ENCODE measurements around the gene FARP1. TPM values are rescaled to one million over a fixed set of nuclear protein-coding genes. Genes with fewer than 3 reads are reported as not detected.

FARP1 gene
- polyA plus RNA-seq, 2 donors = 2.2 to 2.3 TPM

- Histone ChIP-seq H3K27ac (ENCODE audit: low read depth in 2 of 2, low read length in 1 of 2) (peak overlapping the region in 1 of 2 donors; percentile 38), H3K36me3 (ENCODE audit: control insufficient read depth in 2 of 2, insufficient read depth in 2 of 2, low read length in 1 of 2) (peaks cover 18 to 43% of the 10 kb centered on the region in 2 donors), H3K4me3 (ENCODE audit: low read depth in 1 of 2, low read length in 2 of 2) (no peak overlapping the region), H3K9me3 (ENCODE audit: control insufficient read depth in 2 of 2, insufficient read depth in 1 of 2, low read depth in 1 of 2, low read length in 1 of 2) (no peaks in the 10 kb centered on the region), H3K4me1 (ENCODE audit: control insufficient read depth in 2 of 2, insufficient read depth in 2 of 2, low read length in 1 of 2) (peaks cover 2 to 4% of the 10 kb centered on the region in 2 donors), H3K27me3 (ENCODE audit: control insufficient read depth in 1 of 2, insufficient read depth in 2 of 2, low read length in 2 of 2) (no peaks in the 10 kb centered on the region)
- WGBS, 2 donors = 79 to 87% methylated on average over 6 of the region's 6 CpGs
Observed at GRCh38 chr13:98456413-98456845, 313.5 kb downstream of the FARP1 start.

DNA sequence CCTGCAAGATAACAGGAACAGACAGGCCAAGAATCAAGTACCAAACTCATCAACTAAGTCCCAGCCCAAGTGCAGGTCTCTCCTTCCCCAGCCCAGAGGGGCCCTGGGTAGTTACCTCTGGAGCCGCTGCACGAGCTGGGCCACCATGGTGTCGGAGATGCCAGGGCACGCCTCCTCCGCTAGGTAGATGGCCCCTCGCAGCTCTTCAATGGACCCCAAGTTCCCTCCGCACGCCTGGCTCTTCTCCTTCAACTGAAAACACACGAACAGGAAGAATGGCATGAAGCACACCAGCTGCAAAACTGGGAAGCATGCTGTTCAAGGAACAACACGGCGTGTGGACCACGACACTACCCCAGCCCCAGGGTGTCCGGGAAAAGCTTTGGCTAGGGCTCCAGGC, 314.2 kb downstream of the FARP1 start:
- H3K36me3 ChIP-seq (ENCODE audit: control insufficient read depth in 2 of 2, insufficient read depth in 2 of 2, low read length in 1 of 2) = peaks cover 18 to 44% of the 10 kb centered on the region in 2 donors
- H3K27ac ChIP-seq (ENCODE audit: low read depth in 2 of 2, low read length in 1 of 2) = no peak overlapping the region
- H3K27me3 ChIP-seq (ENCODE audit: control insufficient read depth in 1 of 2, insufficient read depth in 2 of 2, low read length in 2 of 2) = no peaks in the 10 kb centered on the region
- peaks cover 2 to 4% of the 10 kb centered on the region in 2 donors for H3K4me1 ChIP-seq (ENCODE audit: control insufficient read depth in 2 of 2, insufficient read depth in 2 of 2, low read length in 1 of 2)
- H3K4me3 ChIP-seq (ENCODE audit: low read depth in 1 of 2, low read length in 2 of 2) = no peak overlapping the region
- WGBS, 2 donors = 91 to 93% methylated on average over 13 of the region's 13 CpGs
- H3K9me3 ChIP-seq (ENCODE audit: control insufficient read depth in 2 of 2, insufficient read depth in 1 of 2, low read depth in 1 of 2, low read length in 1 of 2) = no peaks in the 10 kb centered on the region

DNA sequence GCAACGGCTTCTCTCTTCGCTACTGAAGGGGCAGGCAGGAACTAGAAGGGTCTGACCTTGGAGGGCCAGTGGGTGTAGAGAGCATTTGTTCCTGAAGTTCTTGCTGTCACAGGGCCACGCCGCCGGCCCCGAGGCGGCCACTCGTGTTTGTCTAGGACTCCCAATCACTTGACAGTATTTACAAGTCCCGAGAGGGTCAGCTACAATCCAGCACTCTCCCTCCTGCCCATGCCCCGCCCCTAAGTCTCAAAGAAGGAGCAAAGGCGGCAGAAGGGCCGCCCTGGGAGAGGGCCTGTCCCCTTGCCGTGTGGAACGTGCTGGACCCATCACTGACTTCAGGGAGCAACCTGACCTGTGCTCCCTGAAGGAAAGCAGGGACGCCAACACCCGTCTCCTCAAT, 315.5 kb downstream of the FARP1 start:
- 75 to 78% methylated on average over 16 of the region's 16 CpGs for WGBS, 2 donors

GRCh38 chr13:98459171-98459681, 316.3 kb downstream of the FARP1 start:
- Histone ChIP-seq H3K27me3 (ENCODE audit: control insufficient read depth in 1 of 2, insufficient read depth in 2 of 2, low read length in 2 of 2) (no peaks in the 10 kb centered on the region), H3K36me3 (ENCODE audit: control insufficient read depth in 2 of 2, insufficient read depth in 2 of 2, low read length in 1 of 2) (peaks cover 27 to 58% of the 10 kb centered on the region in 2 donors), H3K4me3 (ENCODE audit: low read depth in 1 of 2, low read length in 2 of 2) (no peak overlapping the region), H3K4me1 (ENCODE audit: control insufficient read depth in 2 of 2, insufficient read depth in 2 of 2, low read length in 1 of 2) (peaks cover 2 to 4% of the 10 kb centered on the region in 2 donors), H3K9me3 (ENCODE audit: control insufficient read depth in 2 of 2, insufficient read depth in 1 of 2, low read depth in 1 of 2, low read length in 1 of 2) (no peaks in the 10 kb centered on the region), H3K27ac (ENCODE audit: low read depth in 2 of 2, low read length in 1 of 2) (no peak overlapping the region)
- 94 to 95% methylated on average over 18 of the region's 18 CpGs for WGBS, 2 donors

More for the DNA sequence above, 315.5 kb downstream of the FARP1 start:
- peaks cover 23 to 57% of the 10 kb centered on the region in 2 donors for H3K36me3 ChIP-seq (ENCODE audit: control insufficient read depth in 2 of 2, insufficient read depth in 2 of 2, low read length in 1 of 2)
- no peaks in the 10 kb centered on the region for H3K9me3 ChIP-seq (ENCODE audit: control insufficient read depth in 2 of 2, insufficient read depth in 1 of 2, low read depth in 1 of 2, low read length in 1 of 2)
- H3K27me3 ChIP-seq (ENCODE audit: control insufficient read depth in 1 of 2, insufficient read depth in 2 of 2, low read length in 2 of 2) = no peaks in the 10 kb centered on the region
- H3K4me1 ChIP-seq (ENCODE audit: control insufficient read depth in 2 of 2, insufficient read depth in 2 of 2, low read length in 1 of 2) = peaks cover 2 to 4% of the 10 kb centered on the region in 2 donors
- no peak overlapping the region for H3K4me3 ChIP-seq (ENCODE audit: low read depth in 1 of 2, low read length in 2 of 2)
- peak overlapping the region in 1 of 2 donors; percentile 6 for H3K27ac ChIP-seq (ENCODE audit: low read depth in 2 of 2, low read length in 1 of 2)

GRCh38 chr13:98459721-98460370, 317.0 kb downstream of the FARP1 start:
- H3K4me3 ChIP-seq (ENCODE audit: low read depth in 1 of 2, low read length in 2 of 2) = no peak overlapping the region
- 86 to 90% methylated on average over 13 of the region's 13 CpGs for WGBS, 2 donors
- H3K36me3 ChIP-seq (ENCODE audit: control insufficient read depth in 2 of 2, insufficient read depth in 2 of 2, low read length in 1 of 2) = peaks cover 27 to 55% of the 10 kb centered on the region in 2 donors
- no peak overlapping the region for H3K27ac ChIP-seq (ENCODE audit: low read depth in 2 of 2, low read length in 1 of 2)
- peaks cover 0 to under 1% of the 10 kb centered on the region in 2 donors for H3K4me1 ChIP-seq (ENCODE audit: control insufficient read depth in 2 of 2, insufficient read depth in 2 of 2, low read length in 1 of 2)
- no peaks in the 10 kb centered on the region for H3K27me3 ChIP-seq (ENCODE audit: control insufficient read depth in 1 of 2, insufficient read depth in 2 of 2, low read length in 2 of 2)
- no peaks in the 10 kb centered on the region for H3K9me3 ChIP-seq (ENCODE audit: control insufficient read depth in 2 of 2, insufficient read depth in 1 of 2, low read depth in 1 of 2, low read length in 1 of 2)

DNA sequence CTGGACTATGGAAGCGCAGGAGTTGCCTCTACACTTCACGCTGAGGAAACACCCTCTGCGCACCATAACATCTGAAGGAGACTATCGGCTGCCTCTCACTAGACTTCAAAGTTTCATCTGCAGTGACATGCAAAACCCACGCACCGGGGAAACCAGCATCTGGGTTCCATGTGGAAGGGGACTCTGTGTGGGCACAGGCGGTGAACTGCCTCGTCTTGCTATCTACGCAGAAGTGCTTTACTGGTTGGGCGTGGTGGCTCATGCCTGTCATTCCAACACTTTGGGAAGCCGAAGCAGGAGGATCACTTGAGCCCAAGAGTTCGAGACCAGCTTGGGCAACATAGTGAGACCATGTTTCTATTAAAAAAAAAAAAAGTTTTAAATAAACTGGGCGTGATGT, 317.6 kb downstream of the FARP1 start:
- Histone ChIP-seq H3K4me1 (ENCODE audit: control insufficient read depth in 2 of 2, insufficient read depth in 2 of 2, low read length in 1 of 2) (no peaks in the 10 kb centered on the region), H3K27ac (ENCODE audit: low read depth in 2 of 2, low read length in 1 of 2) (no peak overlapping the region), H3K9me3 (ENCODE audit: control insufficient read depth in 2 of 2, insufficient read depth in 1 of 2, low read depth in 1 of 2, low read length in 1 of 2) (no peaks in the 10 kb centered on the region), H3K4me3 (ENCODE audit: low read depth in 1 of 2, low read length in 2 of 2) (no peak overlapping the region), H3K36me3 (ENCODE audit: control insufficient read depth in 2 of 2, insufficient read depth in 2 of 2, low read length in 1 of 2) (peaks cover 27 to 61% of the 10 kb centered on the region in 2 donors), H3K27me3 (ENCODE audit: control insufficient read depth in 1 of 2, insufficient read depth in 2 of 2, low read length in 2 of 2) (no peaks in the 10 kb centered on the region)
- WGBS, 2 donors = 83 to 84% methylated on average over 13 of the region's 13 CpGs

DNA sequence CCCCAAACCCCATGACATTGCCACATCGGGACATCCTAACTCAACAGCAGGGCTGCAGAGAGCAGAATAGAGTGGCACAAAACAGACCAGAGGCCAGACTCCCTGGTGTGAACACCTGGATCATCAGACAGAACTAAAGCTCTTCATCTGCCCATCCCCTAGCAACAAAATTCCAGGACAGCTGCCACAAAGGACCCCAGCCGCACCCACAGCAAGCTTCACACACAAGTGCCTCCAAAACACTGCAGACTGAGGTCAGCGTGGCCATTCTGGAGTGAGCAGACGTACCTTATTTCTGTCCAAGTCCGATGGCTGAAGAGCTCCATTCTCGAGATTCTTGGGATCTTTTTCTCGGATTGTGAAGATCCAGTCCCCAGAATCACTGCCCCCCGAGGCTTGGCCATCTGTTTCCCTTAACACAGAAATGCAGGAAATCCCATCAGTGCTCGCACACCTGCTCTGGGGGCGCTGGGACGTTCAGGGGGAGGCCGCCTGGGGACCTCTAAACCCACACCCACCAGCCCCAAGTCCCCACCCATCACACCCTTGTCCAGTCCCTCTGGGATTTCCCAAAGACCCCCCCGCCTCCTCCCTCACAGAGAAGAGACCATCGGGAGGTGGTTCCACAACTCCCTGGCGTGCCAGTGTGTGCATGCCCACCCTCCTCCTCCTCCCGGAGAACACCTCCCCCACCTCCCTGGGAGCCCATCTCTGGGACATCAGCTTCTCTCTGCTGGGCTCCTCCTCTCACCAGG, 318.8 kb downstream of the FARP1 start:
- 85 to 88% methylated on average over 16 of the region's 16 CpGs for WGBS, 2 donors
- Histone ChIP-seq H3K9me3 (ENCODE audit: control insufficient read depth in 2 of 2, insufficient read depth in 1 of 2, low read depth in 1 of 2, low read length in 1 of 2) (no peaks in the 10 kb centered on the region), H3K27ac (ENCODE audit: low read depth in 2 of 2, low read length in 1 of 2) (no peak overlapping the region), H3K4me1 (ENCODE audit: control insufficient read depth in 2 of 2, insufficient read depth in 2 of 2, low read length in 1 of 2) (no peaks in the 10 kb centered on the region), H3K27me3 (ENCODE audit: control insufficient read depth in 1 of 2, insufficient read depth in 2 of 2, low read length in 2 of 2) (no peaks in the 10 kb centered on the region), H3K36me3 (ENCODE audit: control insufficient read depth in 2 of 2, insufficient read depth in 2 of 2, low read length in 1 of 2) (peaks cover 23 to 54% of the 10 kb centered on the region in 2 donors), H3K4me3 (ENCODE audit: low read depth in 1 of 2, low read length in 2 of 2) (no peak overlapping the region)

DNA sequence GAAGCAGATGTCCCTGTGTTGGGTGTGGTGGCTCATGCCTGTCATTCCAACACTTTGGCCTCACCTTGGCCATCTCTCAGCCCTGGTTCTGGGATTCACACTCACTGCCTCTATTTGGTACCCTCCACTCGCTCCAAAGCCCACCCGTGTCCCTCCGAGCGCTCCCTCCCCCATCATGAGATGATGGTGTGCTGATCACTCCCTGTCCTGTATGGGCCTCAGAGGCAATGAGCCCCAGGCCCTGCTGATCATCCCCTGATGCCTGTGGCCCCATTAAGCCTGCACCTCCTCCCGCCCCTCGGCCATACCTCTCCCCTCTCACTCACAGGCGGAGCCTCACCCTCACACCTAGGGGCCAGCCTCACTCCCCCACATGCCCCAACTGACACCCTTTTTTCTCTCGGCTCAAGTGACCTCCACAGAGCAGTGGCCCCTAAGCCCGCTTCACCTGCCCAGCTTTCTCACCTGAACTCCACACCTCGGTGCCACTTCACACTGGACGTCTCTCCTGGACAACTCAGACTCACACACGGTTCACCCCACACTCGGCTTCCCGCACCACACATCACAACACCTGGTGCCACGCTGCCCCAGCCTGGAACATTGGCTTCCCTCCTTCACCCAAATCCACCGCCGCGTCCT, 319.5 kb downstream of the FARP1 start:
- Histone ChIP-seq H3K4me1 (ENCODE audit: control insufficient read depth in 2 of 2, insufficient read depth in 2 of 2, low read length in 1 of 2) (no peaks in the 10 kb centered on the region), H3K27me3 (ENCODE audit: control insufficient read depth in 1 of 2, insufficient read depth in 2 of 2, low read length in 2 of 2) (no peaks in the 10 kb centered on the region), H3K36me3 (ENCODE audit: control insufficient read depth in 2 of 2, insufficient read depth in 2 of 2, low read length in 1 of 2) (peaks cover 20 to 52% of the 10 kb centered on the region in 2 donors), H3K4me3 (ENCODE audit: low read depth in 1 of 2, low read length in 2 of 2) (no peak overlapping the region), H3K9me3 (ENCODE audit: control insufficient read depth in 2 of 2, insufficient read depth in 1 of 2, low read depth in 1 of 2, low read length in 1 of 2) (no peaks in the 10 kb centered on the region), H3K27ac (ENCODE audit: low read depth in 2 of 2, low read length in 1 of 2) (no peak overlapping the region)
- 94 to 96% methylated on average over 18 of the region's 18 CpGs for WGBS, 2 donors

DNA sequence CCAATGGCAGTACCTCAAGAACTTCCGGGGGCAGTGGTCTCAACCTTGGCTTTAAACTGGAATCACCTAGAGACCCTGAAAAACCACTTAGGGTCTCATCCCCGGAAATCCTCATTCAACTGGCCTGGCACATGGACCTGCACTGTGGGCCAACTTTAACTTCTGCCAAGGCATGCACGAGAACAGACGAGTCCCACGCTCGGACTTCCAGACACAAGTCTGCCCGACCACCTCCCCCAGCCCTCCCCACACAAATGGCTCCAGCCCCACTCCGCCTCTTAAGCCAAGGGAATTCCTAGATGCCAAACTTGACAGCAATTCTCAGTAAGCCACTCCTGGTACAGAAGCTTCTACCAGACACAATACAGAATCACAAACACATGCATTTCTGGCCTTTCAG, 320.1 kb downstream of the FARP1 start:
- H3K27ac ChIP-seq (ENCODE audit: low read depth in 2 of 2, low read length in 1 of 2) = no peak overlapping the region
- whole genome bisulfite sequencing, 2 donors = 61 to 69% methylated on average over 8 of the region's 8 CpGs

More for the DNA sequence above, 320.1 kb downstream of the FARP1 start:
- H3K36me3 ChIP-seq (ENCODE audit: control insufficient read depth in 2 of 2, insufficient read depth in 2 of 2, low read length in 1 of 2) = peaks cover 20 to 56% of the 10 kb centered on the region in 2 donors
- no peaks in the 10 kb centered on the region for H3K4me1 ChIP-seq (ENCODE audit: control insufficient read depth in 2 of 2, insufficient read depth in 2 of 2, low read length in 1 of 2)
- H3K27me3 ChIP-seq (ENCODE audit: control insufficient read depth in 1 of 2, insufficient read depth in 2 of 2, low read length in 2 of 2) = no peaks in the 10 kb centered on the region
- H3K9me3 ChIP-seq (ENCODE audit: control insufficient read depth in 2 of 2, insufficient read depth in 1 of 2, low read depth in 1 of 2, low read length in 1 of 2) = no peaks in the 10 kb centered on the region
- H3K4me3 ChIP-seq (ENCODE audit: low read depth in 1 of 2, low read length in 2 of 2) = no peak overlapping the region
